GM12878 (cell line): ENCODE measurements around the gene HPSE. TPM values are rescaled to one million over a fixed set of nuclear protein-coding genes. Genes with fewer than 3 reads are reported as not detected.

Experiments used
- ASH2L ChIP-seq: fragments of 300-600, 200-600 bp; sonication (generic); IDR thresholded peaks from 2 replicates; pipeline ENCODE4 v1.6.1; 2017; ENCODE audit warnings: low read depth, mild to moderate bottlenecking, borderline replicate concordance
- BACH1 ChIP-seq: fragments of 450-650 bp; IDR thresholded peaks from 2 replicates; pipeline ENCODE4 v1.6.1; 2017; ENCODE audit warnings: mild to moderate bottlenecking, borderline replicate concordance
- BHLHE40 ChIP-seq, 2 experiments: fragments of 450-650 bp in 1 of 2; IDR thresholded peaks; 2 replicates each; pipeline ENCODE4 v1.6.1; 2011 to 2017; ENCODE audit warnings: low read depth in 2 of 2, borderline replicate concordance in 1 of 2, improper control_type of control experiment in 1 of 2, low read length in 1 of 2, mild to moderate bottlenecking in 1 of 2
- CBFB ChIP-seq: IDR thresholded peaks from 2 replicates; pipeline ENCODE4 v1.6.1; 2016; ENCODE audit warnings: antibody characterized with exemption, low read depth
- CEBPB ChIP-seq, 2 experiments: fragments of 150-350 bp in 1 of 2; IDR thresholded peaks; 2 replicates each; pipeline ENCODE4 v1.6.1; 2012 to 2014; ENCODE audit warnings: low read depth in 2 of 2, low read length in 2 of 2, borderline replicate concordance in 1 of 2, inconsistent platforms in 1 of 2
- CTCF ChIP-seq, 3 experiments: IDR thresholded peaks in 2 of 3; conservative IDR thresholded peaks in 1 of 3; 2 replicates each; pipeline ENCODE4 v1.5.1; 2011; ENCODE audit warnings: low read depth in 3 of 3, low read length in 3 of 3, mild to moderate bottlenecking in 3 of 3, control low read depth in 2 of 3, moderate library complexity in 2 of 3, inconsistent platforms in 1 of 3, mixed read lengths in 1 of 3; ENCODE audit not compliant: control insufficient read depth in 2 of 3, insufficient read depth in 1 of 3; ENCODE audit errors: extremely low read depth in 1 of 3
- GATAD2B ChIP-seq: fragments of 450-650 bp; conservative IDR thresholded peaks from 2 replicates; pipeline ENCODE4 v1.6.1; 2017; ENCODE audit warnings: low read depth, mild to moderate bottlenecking, moderate library complexity
- HDAC2 ChIP-seq: fragments of 200-600 bp; sonication (generic); IDR thresholded peaks from 2 replicates; pipeline ENCODE4 v1.6.1; 2017
- JUND ChIP-seq: IDR thresholded peaks from 2 replicates; pipeline ENCODE4 v1.6.1; 2012; ENCODE audit warnings: low read depth, mild to moderate bottlenecking, low read length, improper control_type of control experiment, moderate library complexity
- NR2F1 ChIP-seq: fragments of 450-650 bp; conservative IDR thresholded peaks from 2 replicates; pipeline ENCODE4 v1.6.1; 2017; ENCODE audit warnings: mild to moderate bottlenecking
- PKNOX1 ChIP-seq: fragments of 450-650 bp; IDR thresholded peaks from 2 replicates; pipeline ENCODE4 v1.6.1; 2016; ENCODE audit warnings: mild to moderate bottlenecking
- POLR2A ChIP-seq: IDR thresholded peaks from 2 replicates; pipeline ENCODE4 v1.6.1; 2011; ENCODE audit warnings: low read depth, mild to moderate bottlenecking, low read length
- REST ChIP-seq: IDR thresholded peaks from 2 replicates; pipeline ENCODE4 v1.6.1; 2012; ENCODE audit warnings: mild to moderate bottlenecking, low read depth, low read length
- SMARCA5 ChIP-seq: fragments of 450-650 bp; IDR thresholded peaks from 2 replicates; pipeline ENCODE4 v1.6.1; 2017; ENCODE audit warnings: mild to moderate bottlenecking
- polyA plus RNA-seq, 11 experiments: library from polyadenylated mRNA; depleted of rRNA in 4 of 11; unstranded in 6 of 11; stranded (reverse) in 5 of 11; fragments of >200 nt; fragmentation: Nextera tagmentation in 4 of 11; fragmentation: Illumina TruSeq in 1 of 11; extraction: Ambion mirVana in 4 of 11; extraction: Trizol in 1 of 11; gene quantifications; 1 replicate in 1 of 11; 2 replicates in 10 of 11; pipeline versions ENCODE4 v1.2.1 to v1.2.3, GENCODE V29; 2011 to 2016; ENCODE audit warnings: inconsistent platforms in 2 of 11, missing spikeins in 2 of 11, low read depth in 1 of 11
- total RNA-seq, 4 experiments: library from RNA; depleted of rRNA in 3 of 4; stranded (reverse); fragments of >200 nt in 3 of 4; fragmentation: Illumina TruSeq in 1 of 4; extraction: Trizol in 1 of 4; gene quantifications; 2 replicates each; pipeline versions ENCODE4 v1.2.1 to v1.2.3, GENCODE V29; 2013 to 2021
- TF ChIP-seq, protein P1 (sequence below): fragments of 450-650 bp; IDR thresholded peaks from 2 replicates; pipeline ENCODE4 v1.6.1; 2017; ENCODE audit warnings: mild to moderate bottlenecking, moderate library complexity
- TF ChIP-seq, protein P2 (sequence below): IDR thresholded peaks from 2 replicates; pipeline ENCODE4 v1.6.1; 2012; ENCODE audit warnings: low read depth, low read length, improper control_type of control experiment

The HPSE gene
- total and polyA plus RNA-seq, 10 of the 15 experiments (the other 5 are each of a cell fraction or from before 2014, with no cell fraction given), result 0.16 to 0.89 (median 0.58) TPM

DNA sequence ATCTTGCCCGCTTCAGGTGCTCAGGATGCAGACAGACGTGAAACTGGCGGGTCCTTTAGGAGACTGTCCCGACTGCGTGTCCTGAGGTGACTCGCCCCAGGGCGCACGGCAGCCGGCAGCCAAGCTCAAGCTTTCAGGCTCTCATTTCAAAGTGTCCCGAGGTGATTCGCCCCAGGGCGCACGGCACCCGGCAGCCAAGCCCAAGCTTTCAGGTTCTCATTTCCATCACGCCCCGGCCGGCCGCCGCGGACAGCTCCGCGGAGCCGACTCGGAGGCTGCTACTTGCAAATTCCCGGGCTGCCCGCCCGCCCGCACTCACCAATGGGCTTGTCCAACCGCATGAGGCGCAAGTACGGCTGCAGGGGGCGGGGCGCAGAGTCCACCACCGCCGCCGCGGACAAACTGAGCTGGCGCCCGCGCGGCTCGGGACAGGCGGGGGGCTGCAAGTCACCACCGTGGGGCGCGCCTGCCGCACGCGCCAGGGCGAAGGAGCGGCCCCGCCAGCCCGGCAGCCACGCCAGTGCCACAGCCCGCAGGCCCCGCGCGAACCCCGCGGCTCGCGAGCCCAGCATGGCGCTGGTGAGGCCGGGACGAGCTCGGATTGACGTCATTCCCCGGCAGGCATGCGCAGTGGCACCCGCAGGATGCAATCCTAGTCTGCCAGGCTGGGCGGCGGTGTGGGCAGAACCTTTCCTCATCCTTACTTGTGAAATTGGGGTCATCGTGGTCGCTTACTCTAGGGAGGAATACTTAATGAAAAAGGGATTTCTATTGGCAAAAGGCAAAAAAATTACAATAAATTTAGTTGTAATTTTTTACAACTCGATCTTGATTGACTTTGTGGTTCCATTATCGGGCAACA lies 50.2 kb downstream of the HPSE start, which contains the start of gene COQ2 (continued):
- 0 out of 2 replicates have a peak, but pooled peaks have one; percentile 16 for TF ChIP-seq CBFB
- peak; percentile 56; the same call in 1 of the 2 replicates for TF ChIP-seq HDAC2
- TF ChIP-seq BHLHE40 (IDR thresholded peaks at IDR 0.05; ENCODE audit: borderline replicate concordance in 1 of 2, low read depth in 2 of 2, low read length in 1 of 2), result peak; percentile 10 to 86; a peak in 3 of 4 replicates
- peak in 2 of 3 experiments; percentile 10 to 16; a peak in 1 of 6 replicates for TF ChIP-seq CTCF (IDR thresholded peaks at IDR 0.05 in 2 of 3, conservative IDR thresholded peaks at IDR 0.05 in 1 of 3; ENCODE audit: control insufficient read depth in 2 of 3, extremely low read depth in 1 of 3, insufficient read depth in 1 of 3, low read depth in 3 of 3, low read length in 3 of 3)
- peak; percentile 47; the same call in 1 of the 2 replicates for TF ChIP-seq REST
- TF ChIP-seq PKNOX1, result peak; percentile 25; the same call in 1 of the 2 replicates
- TF ChIP-seq GATAD2B, result peak; percentile 99
- TF ChIP-seq, protein P1, sequence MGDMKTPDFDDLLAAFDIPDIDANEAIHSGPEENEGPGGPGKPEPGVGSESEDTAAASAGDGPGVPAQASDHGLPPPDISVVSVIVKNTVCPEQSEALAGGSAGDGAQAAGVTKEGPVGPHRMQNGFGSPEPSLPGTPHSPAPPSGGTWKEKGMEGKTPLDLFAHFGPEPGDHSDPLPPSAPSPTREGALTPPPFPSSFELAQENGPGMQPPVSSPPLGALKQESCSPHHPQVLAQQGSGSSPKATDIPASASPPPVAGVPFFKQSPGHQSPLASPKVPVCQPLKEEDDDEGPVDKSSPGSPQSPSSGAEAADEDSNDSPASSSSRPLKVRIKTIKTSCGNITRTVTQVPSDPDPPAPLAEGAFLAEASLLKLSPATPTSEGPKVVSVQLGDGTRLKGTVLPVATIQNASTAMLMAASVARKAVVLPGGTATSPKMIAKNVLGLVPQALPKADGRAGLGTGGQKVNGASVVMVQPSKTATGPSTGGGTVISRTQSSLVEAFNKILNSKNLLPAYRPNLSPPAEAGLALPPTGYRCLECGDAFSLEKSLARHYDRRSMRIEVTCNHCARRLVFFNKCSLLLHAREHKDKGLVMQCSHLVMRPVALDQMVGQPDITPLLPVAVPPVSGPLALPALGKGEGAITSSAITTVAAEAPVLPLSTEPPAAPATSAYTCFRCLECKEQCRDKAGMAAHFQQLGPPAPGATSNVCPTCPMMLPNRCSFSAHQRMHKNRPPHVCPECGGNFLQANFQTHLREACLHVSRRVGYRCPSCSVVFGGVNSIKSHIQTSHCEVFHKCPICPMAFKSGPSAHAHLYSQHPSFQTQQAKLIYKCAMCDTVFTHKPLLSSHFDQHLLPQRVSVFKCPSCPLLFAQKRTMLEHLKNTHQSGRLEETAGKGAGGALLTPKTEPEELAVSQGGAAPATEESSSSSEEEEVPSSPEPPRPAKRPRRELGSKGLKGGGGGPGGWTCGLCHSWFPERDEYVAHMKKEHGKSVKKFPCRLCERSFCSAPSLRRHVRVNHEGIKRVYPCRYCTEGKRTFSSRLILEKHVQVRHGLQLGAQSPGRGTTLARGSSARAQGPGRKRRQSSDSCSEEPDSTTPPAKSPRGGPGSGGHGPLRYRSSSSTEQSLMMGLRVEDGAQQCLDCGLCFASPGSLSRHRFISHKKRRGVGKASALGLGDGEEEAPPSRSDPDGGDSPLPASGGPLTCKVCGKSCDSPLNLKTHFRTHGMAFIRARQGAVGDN, result peak; percentile 94
- TF ChIP-seq ASH2L, result peak; percentile 93; the same call in 1 of the 2 replicates
- TF ChIP-seq, protein P2, sequence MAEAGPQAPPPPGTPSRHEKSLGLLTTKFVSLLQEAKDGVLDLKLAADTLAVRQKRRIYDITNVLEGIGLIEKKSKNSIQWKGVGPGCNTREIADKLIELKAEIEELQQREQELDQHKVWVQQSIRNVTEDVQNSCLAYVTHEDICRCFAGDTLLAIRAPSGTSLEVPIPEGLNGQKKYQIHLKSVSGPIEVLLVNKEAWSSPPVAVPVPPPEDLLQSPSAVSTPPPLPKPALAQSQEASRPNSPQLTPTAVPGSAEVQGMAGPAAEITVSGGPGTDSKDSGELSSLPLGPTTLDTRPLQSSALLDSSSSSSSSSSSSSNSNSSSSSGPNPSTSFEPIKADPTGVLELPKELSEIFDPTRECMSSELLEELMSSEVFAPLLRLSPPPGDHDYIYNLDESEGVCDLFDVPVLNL, result peak; percentile 87
- peak; percentile 84 for TF ChIP-seq POLR2A
- peak; percentile 93 for TF ChIP-seq SMARCA5
- peak; percentile 90 for TF ChIP-seq BACH1
- TF ChIP-seq JUND, result peak; percentile 47; the same call in 1 of the 2 replicates
- 0 out of 4 replicates have a peak, but pooled peaks of 1 of the 2 experiments have one; percentile 4 for TF ChIP-seq CEBPB (IDR thresholded peaks at IDR 0.05; ENCODE audit: borderline replicate concordance in 1 of 2, low read depth in 2 of 2, low read length in 2 of 2)
- TF ChIP-seq NR2F1, result peak; percentile 81; the same call in 1 of the 2 replicates
